Hepatocyte (in vitro differentiated cells): ENCODE measurements around the gene RAI1.

Experiments
- EZH2 ChIP-seq: fragments of 200-600 bp; sonication (generic); IDR thresholded peaks from 2 replicates; pipeline ENCODE4 v1.6.1; 2016; ENCODE audit warnings: antibody characterized with exemption, mild to moderate bottlenecking, borderline replicate concordance
- EZH2phosphoT487 ChIP-seq: fragments of 200-600 bp; sonication (generic); IDR thresholded peaks from one replicate; pipeline ENCODE4 v1.6.1; 2018; ENCODE audit warnings: antibody characterized with exemption, mild to moderate bottlenecking, low read depth, moderate library complexity; ENCODE audit not compliant: unreplicated experiment, severe bottlenecking
- TF ChIP-seq, protein P1 (sequence below): fragments of 200-600 bp; sonication (generic); IDR thresholded peaks from 2 replicates; pipeline ENCODE4 v1.5.1; 2016; ENCODE audit warnings: antibody characterized with exemption, mild to moderate bottlenecking; ENCODE audit not compliant: poor library complexity

DNA sequence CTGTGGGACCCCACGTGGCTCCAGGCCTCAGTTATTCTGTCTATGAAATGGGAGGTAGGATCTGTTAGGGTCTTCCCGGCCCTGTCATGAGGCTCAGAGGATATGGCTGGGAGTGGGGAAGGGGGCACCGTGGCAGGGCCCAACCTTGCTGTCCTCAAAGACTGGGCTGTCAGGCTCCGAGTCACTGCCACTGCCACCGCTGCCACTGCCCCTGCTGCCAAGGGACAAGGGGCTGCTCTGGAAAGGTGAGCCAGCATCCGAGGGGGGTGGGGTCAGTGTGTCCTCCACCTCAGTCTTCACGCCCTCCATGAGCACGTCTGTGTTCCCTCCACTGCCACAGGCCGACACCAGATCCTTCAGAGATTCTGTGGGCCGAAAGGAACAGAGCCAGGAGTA lies 136.3 kb downstream of the RAI1 start:
- TF ChIP-seq, protein P1, sequence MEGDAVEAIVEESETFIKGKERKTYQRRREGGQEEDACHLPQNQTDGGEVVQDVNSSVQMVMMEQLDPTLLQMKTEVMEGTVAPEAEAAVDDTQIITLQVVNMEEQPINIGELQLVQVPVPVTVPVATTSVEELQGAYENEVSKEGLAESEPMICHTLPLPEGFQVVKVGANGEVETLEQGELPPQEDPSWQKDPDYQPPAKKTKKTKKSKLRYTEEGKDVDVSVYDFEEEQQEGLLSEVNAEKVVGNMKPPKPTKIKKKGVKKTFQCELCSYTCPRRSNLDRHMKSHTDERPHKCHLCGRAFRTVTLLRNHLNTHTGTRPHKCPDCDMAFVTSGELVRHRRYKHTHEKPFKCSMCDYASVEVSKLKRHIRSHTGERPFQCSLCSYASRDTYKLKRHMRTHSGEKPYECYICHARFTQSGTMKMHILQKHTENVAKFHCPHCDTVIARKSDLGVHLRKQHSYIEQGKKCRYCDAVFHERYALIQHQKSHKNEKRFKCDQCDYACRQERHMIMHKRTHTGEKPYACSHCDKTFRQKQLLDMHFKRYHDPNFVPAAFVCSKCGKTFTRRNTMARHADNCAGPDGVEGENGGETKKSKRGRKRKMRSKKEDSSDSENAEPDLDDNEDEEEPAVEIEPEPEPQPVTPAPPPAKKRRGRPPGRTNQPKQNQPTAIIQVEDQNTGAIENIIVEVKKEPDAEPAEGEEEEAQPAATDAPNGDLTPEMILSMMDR, result no peak
- TF ChIP-seq EZH2 (no peak), EZH2phosphoT487 (no peak)
